AG09319 (cell line): ENCODE data around the gene ATXN1.

ENCODE experiments used
- DNase-seq: peaks from one replicate; pipeline ENCODE4 v3.0.0-alpha.2; 2010; ENCODE audit warnings: low read depth; ENCODE audit errors: extremely low read depth
- CTCF ChIP-seq: IDR thresholded peaks from 2 replicates; pipeline ENCODE4 v1.5.1; 2011; ENCODE audit warnings: low read depth, mild to moderate bottlenecking, inconsistent platforms, low read length, moderate library complexity

The ATXN1 gene

GRCh38 chr6:16292942-16293341, 468.3 kb downstream of the ATXN1 start:
- no peak for TF ChIP-seq CTCF
- DNase-seq = no peak

DNA sequence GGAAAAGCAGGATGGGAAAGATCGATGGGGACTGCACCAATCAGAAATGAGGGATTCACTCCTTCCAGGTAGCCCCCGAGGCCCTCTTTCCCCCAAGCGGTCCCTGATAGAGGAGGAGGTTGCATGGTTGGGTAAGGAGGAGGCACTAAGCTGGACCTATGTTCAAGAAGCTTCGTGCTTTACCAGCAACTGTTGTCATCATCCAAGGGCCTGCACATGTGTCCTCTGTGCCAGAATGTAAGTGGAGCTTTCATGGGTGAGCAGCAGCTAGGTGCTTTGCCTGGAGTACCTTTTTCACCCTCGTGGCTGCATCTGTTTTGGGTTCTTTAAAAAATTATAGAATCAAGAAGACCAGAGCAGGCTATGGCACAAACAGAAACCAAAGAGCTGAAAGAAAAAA, 468.8 kb downstream of the ATXN1 start:
- no peak for TF ChIP-seq CTCF
- no peak for DNase-seq

DNA sequence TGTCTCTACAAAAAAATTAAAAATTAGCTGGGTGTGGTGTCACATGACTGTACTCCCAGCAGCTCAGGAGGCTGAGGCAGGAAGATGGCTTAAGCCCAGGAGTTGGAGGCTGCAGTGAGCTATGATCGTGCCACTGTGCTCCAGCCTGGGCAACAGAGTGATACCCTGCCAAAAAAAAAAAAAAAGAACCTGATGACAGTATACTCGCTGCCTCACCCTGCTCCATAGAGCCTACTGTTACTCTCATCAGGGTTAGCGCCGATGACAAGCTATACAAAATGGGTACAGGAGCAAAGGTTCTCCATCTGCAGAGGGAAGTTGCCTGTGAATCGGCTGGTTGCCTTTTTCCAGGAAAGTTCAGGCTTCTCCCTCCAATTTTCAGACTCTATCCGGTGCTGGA, 469.5 kb downstream of the ATXN1 start:
- TF ChIP-seq CTCF = no peak
- no peak for DNase-seq

DNA sequence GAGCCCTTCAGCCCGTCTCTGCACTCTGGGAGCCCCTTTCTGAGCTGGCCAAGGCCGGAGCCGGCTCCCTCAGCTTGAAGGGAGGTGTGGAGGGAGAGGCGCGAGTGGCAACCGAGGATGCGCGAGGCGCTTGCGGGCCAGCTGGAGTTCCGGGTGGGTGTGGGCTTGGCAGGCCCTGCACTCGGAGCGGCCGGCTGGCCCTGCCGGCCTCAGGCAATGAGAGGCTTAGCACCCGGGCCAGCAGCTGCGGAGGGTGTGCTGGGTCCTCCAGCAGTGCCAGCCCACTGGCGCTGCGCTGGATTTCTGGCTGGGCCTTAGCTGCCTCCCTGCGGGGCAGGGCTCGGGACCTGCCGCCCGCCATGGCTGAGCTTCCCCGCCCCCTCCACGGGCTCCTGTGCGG, 473.1 kb downstream of the ATXN1 start:
- DNase-seq = no peak
- TF ChIP-seq CTCF = no peak

GRCh38 chr6:16286151-16286522, 475.1 kb downstream of the ATXN1 start:
- TF ChIP-seq CTCF = peak; percentile 82
- DNase-seq = no peak

GRCh38 chr6:16285467-16286150, 475.7 kb downstream of the ATXN1 start:
- no peak for DNase-seq
- TF ChIP-seq CTCF = no peak

DNA sequence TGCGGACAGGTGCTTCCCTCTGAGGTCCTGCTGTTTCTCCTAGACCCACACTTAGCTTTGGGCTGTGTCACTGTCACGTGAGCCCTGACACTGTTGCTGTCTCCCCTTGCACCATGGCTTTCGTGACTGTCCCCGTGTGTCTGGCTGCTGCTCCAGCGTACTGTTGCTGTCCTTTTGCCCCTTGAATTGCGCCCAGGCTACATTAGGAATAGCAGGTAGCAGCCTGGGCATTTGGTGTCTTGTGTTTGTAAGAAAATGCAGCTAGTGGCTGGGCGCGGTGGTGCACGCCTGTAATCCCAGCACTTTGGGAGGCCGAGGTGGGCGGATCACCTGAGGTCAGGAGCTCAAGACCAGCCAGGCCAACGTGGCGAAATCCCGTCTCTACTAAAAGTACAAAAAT, 476.8 kb downstream of the ATXN1 start:
- TF ChIP-seq CTCF = no peak
- DNase-seq = no peak
